SKM-1 (cell line): ENCODE measurements around the gene SORCS2.
"Not testable (repeated sequence)": the region's sequence is repeated elsewhere in the genome, so short reads cannot be mapped to it uniquely, and the experiment has no call there.

Experiments
- DNase-seq: peaks from one replicate; lab custom pipeline; 2025; ENCODE audit not compliant: unreplicated experiment; lab: John Stamatoyannopoulos, UW

The SORCS2 gene

DNA sequence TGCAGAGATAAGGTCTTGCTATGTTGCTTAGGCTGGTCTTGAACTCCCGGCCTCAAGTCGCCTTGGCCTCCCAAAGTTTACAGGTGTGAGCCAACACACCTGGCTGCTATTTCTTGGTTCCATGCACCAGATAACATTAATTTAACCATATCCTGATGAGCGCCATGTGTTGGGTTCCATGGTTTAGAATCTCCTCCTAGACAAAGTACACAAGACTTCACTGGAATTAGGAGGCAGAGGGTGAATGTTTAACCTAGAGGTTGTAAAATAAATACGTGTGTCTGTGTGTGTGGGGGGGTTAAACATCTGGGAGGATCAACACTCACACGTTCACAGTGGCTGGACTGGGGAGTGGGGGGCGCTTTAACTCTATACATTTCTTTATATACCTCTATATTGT is 32.4 kb upstream of the SORCS2 start:
- no peak for DNase-seq

DNA sequence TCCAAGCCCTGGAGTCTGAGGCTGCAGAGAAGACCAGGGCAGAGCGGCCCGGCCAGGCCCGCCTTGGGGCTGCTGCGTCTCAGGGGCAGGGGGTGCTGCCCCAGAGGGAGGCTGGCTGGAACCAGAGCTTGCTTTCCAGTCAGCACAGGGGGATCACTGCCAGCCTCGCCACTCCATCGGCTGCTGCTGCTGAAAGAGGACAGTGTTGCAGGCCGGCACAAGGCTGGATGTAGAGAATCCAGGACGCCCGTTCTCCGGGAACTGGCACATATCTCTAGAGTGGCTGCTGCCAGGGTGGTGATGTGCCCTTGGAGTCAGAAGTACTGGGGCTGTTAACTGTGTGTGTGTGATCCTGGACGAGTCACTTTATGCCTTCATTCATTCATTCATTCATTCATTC is 31.9 kb upstream of the SORCS2 start:
- no peak for DNase-seq

GRCh38 chr4:7160951-7161440 is 31.3 kb upstream of the SORCS2 start:
- DNase-seq = no peak

- no peak for DNase-seq
These were observed 30.6 kb upstream of the SORCS2 start for GRCh38 chr4:7161721-7162214.

DNA sequence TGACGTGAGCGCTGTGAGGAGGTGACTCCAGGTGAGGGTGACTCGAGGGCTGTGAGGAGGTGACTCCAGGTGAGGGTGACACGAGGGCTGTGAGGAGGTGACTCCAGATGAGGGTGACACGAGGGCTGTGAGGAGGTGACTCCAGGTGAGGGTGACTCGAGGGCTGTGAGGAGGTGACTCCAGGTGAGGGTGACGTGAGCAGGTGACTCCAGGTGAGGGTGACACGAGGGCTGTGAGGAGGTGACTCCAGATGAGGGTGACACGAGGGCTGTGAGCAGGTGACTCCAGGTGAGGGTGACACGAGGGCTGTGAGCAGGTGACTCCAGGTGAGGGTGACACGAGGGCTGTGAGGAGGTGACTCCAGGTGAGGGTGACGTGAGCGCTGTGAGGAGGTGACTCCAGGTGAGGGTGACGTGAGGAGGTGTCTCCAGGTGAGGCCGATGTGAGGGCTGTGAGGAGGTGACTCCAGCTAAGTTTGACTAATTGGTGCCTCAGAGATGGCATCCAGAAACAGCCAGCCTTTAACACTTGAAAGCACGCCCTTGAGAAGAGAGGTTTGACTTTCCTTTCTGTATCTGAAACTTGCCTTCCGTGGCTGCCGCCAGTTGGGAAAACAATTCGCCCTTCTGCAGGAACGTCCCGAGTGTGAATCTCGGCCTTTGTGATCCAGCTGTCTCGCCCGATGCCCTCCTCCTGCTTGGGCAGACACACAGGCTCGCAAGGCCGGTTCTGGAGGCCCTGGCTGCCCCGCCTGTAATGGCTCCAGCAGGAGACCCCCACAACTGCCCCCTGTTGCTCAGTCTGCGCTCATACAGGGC is 27.1 kb upstream of the SORCS2 start:
- DNase-seq = not testable (repeated sequence)

DNA sequence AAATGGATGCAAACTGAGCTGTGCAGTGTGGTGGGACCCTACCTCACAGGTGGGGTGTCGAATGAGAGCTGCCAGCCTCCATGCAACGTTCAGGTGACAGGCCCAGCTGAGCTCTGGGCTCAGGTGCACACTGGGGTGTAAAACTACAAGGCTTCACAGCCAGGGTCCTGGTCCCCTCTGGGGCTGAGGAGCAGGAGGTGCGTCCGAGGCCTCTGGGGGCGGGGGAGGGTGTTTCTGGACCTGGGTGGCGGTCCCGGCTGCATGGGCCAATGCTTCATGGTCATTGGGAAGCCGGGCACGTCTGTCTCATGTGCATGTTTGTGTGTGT is 26.5 kb upstream of the SORCS2 start:
- no peak for DNase-seq

- DNase-seq = no peak
These were observed 26.1 kb upstream of the SORCS2 start for GRCh38 chr4:7166237-7166636.

DNA sequence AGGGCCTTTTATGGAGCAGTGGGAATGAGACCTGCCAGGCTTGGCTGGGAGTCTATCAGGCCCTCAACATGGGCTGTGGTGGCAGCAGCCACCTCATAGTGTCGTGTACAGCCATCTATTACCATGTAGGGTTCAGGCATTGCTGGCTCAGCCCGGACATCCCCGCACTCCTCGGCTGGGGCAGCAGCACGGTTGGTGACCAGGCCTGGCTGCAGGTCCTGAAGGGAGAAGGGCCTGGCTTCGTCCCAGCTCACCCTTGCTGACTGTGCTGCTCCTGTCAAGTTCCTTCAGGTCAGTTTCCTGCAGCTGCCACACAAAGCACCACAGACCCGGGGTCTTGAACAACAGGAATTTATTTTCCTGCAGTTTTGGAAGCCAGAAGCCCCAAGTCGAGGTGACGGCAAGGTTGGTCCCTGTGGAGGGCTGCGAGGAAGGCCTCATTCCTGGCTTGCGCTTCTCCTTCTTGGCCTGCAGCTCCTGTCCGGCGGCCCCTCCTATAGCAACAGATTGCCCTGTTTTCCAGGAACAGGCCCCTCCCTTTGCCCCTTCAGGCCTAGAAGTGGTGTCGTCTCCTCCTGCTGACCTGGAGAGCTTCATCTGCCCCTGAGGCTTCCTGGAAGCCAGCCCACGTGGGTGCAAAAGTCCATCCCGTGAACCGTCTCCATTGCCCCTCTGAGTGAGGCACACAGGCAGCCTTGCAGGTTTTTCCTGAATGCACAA is 25.2 kb upstream of the SORCS2 start:
- DNase-seq = no peak

DNA sequence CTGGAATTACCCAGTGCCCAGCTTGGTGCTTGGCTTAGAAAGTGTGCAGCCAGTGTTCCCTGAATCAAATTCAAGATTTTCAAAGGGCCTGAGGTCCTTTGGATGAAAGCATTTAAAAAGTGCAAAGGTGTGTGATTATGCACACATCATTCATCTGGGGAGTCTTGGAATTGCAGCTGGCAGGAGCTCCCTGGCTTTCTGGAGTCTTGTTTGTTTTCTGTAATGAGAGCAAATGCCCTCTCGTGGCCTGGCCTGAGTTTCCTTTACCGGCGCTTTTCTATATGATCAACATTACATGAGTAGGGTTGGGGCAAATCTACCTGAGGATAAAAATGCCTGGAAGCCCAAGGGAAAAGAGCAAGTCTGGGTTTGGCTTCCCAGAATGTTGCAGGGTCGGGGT is 24.6 kb upstream of the SORCS2 start:
- DNase-seq = no peak

DNA sequence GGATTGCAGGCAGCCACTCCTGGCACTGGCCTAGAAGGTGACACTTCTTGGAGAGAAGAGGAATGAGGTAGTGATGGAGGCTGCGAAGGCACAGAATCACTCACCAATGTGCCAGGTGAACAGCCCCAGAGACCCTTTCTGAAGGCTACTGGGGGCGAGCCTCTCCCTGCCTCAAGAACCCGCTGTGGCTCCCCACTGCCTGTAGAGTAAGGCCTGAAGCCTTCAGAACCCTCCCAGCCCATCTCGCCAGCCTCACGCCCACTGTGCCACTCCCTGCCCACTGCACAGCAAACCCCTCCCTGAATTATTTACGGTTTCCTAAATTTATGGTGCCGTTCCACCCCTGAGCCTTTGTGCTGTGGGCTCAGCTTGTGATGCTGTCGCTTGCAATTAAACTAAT is 24.2 kb upstream of the SORCS2 start:
- DNase-seq = no peak

- DNase-seq = no peak
These were observed 23.2 kb upstream of the SORCS2 start for GRCh38 chr4:7169134-7169533.

DNA sequence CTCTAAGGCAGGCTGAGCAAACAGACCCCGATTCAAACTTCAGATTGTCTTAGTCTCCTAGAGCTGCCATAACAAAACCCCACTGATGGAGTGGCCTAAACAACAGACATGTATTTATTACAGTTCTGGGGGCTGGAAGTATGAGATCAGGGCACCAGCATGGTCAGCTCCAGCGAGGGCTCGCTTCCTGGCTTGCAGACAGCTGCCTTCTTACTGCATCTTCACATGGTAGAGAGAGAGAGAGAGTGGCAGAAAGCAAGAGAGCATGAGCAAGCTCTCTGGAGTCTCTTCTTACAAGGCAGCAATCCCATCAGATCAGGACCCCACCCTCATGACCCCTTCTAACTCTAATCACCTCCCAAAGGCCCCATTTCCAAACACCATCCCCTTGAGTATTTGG is 22.3 kb upstream of the SORCS2 start:
- DNase-seq = no peak

GRCh38 chr4:7171191-7171900 is 21.0 kb upstream of the SORCS2 start:
- DNase-seq = no peak

- no peak for DNase-seq
These were observed 19.8 kb upstream of the SORCS2 start for GRCh38 chr4:7172508-7172907.

DNA sequence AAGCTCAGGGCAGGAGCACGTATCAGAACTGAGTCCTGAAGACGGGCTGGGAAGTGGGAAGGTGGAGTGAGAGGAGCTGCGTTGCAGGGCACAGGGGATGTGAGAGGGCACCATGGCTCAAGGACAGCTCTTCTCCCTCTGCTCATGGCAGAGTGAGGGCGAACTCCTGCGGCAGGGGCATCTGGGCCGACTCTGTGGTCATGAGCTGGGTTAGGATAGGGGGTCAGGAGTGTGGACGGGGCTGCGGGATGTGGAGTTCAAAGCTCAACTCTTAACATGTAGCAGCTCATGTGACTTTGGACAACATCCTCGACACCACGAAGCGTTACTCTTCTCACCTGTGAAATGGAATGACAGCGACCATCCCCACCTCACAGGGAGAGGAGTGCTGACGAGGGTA is 19.4 kb upstream of the SORCS2 start:
- no peak for DNase-seq

DNA sequence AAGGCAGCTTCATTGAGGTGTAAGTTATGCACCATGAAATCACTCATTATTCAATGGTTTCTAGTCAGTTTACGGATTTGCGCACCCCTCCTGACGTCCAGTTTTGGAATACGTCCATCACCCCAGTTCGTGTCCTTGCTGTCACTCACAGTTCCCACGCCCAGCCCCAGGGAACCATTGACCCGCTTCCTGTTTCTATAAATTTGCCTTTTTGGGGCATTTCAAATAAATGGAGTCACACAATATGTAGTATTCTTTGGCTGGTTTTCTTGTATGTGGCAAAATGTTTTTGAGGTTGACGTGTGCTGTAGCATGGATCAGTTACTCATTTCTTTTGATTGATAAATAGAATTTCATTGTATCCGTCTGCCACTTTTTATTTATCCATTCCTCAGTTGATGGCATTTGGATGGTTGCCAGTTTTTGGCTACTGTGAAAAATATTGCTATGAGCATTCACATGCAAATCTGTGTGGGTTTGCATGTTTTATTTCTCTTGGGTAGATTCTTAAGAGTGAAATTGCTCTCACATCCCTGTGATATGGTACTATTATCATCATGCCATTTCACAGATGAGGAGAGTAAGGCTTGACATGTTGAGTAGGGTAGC is 18.4 kb upstream of the SORCS2 start:
- DNase-seq = no peak

DNA sequence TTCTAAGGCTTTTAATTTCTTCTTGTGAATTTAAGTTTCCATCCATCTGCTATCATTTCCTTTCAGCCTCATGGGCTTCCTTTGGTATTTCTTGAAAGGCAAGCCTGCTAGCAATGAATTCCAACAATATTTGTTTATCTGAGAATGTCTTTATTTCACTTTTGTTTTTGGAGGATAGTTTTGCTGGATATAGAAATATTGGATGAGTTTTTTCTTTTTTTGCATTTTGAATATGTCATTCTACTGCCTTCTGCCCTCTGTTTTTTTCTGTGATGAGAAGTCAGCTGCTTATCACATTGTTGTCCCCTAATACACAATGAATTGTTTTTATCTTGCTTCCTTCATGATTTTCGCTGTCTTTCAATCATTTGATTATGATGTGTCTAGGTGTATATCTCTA is 13.2 kb upstream of the SORCS2 start:
- no peak for DNase-seq

DNA sequence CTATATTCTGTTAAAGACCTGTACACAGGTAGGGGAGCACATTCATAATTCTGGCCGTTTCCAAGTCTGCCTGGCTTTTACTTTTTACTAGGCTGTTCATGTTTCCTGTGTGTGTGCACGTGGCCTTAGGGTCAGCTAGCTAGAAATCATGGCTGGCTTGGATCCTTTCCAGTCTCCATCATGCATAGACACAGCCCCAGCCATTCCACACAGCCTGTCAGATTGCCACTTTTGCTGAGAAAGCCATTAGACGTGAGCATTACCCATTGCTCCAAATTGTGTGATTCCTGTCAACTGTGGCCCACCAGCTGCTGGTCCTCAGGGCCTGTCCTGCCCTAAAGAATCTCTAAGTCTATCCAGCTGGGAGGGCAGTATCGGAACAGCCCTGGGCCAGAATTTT is 11.4 kb upstream of the SORCS2 start:
- DNase-seq = no peak

- no peak for DNase-seq
These were observed 9.7 kb upstream of the SORCS2 start for GRCh38 chr4:7182616-7183015.

GRCh38 chr4:7183161-7183560 is 9.2 kb upstream of the SORCS2 start:
- no peak for DNase-seq

GRCh38 chr4:7183780-7184460 is 8.4 kb upstream of the SORCS2 start:
- DNase-seq = no peak
